NCI-H2196 treated with DMSO at 0.1 percent for 48 hours (cell line): ENCODE results near the gene CGB2.

Experiments used
- DNase-seq: peaks from one replicate; lab custom pipeline; 2025; ENCODE audit not compliant: unreplicated experiment; lab: John Stamatoyannopoulos, UW

Gene CGB2

DNA sequence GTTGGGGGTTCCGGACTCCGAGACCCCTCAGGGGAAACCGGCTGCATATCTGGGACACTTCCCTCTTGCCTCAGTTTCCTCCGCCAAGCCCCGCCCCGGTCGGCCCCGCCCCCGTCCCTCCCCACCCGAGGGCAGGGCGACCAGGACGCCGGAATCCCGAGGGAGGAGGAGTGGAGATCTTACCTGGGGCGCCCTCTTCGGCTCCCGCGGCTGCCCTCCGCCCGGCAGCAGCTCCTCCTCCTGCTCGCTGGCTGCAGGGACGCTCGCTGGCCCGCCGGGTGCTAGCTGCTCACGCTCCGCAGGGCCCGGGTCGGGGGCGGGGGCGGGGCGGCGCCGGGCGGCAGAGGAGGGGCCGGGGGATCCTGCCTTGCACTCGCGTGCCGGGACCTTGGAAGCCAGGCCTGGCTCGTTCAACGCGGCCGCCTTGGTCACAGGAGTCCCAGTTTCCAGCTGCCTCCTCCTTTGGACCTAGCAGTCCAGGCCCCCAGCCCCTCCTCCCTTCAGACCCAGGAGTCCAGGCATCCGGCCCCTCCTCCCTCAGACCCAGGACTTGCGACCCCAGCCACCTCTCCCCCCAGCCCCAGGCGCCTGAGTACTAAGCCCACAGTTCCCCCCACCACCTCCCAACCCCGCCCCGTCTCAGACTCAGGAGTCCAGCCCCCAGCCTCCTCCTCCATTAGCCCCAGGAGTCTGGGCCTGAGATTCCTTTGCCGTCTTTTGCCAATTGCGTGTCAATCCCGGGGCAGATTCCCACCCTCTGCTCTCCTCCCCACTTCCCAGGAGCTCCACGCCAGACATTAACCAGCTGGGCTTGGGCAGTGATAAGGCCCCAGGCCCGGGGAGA lies 33.3 kb downstream of the CGB2 start, which contains the start of gene NTF4:
NTF4 (minus strand) TSS at position 51 of the 844 bp plus-strand sequence. CDS start 2,821 bp downstream, outside the sequence.
- peak; percentile 34 for DNase-seq

DNA sequence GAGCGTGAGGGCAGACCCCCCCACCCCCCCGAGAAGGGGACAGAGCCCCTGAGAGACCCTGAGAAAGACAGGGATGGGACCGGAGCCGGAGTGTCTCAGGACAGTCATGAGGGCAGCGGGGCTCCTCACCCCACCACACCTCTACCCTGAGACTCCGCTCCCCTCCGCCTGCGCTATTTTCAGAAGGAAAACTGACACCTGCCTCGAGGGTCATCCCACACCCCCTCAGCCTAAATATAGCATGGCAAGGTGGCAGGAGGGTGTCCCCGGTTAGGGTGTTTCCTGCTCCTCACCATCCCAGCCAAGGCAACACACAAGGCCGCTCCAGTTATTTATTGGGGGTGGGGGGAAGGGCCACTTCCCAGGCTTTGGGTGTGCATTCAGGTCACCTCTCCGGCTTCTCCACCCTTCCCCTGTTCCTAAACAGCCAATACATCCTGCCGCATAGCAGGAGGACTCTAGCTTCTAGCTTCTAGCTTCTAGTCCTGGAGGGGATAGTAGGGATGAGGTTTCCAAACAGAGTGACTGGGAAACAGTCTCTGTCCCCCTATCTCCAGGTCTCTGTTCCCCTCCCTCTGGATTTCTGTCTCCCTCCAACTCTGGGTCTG lies 34.3 kb downstream of the CGB2 start:
- DNase-seq: no peak

DNA sequence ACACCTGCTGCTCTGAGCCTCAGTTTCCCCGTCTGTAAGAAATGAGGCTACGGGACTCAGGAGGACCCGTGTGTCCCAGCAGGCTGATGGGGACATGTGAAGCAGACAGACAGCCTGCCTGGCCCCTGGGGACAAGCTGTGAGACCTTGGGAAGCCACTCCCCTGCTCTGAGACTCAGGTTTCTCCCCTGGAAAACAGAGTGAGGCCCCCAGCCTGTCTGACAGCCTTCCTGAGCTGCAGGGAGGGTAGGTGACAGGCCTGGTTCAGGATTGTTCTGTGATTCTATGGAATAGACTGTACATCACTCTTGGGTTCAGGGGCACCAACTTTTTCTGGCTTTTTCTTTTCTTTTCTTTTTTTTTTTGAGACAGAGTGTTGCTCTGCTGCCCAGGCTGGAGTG lies 35.9 kb downstream of the CGB2 start:
- no peak for DNase-seq

DNA sequence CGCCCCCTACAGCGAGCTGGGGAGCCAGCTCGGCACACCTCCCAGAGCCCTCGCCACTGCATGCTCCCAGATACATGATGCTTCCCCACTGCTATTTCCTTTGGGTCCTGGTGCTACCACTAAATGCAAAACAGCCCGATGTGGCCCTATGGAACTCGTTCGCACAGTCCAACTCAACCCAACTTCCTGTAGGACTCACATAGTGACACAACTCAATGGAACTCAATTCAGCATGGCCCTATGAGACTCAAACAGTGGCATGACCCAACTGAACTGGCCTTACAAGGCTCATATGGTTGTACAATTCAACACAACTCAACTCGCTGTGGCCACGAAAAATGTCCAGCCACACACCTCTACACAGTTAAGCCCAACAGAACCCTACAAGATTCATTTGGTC lies 37.3 kb downstream of the CGB2 start:
- DNase-seq: no peak

DNA sequence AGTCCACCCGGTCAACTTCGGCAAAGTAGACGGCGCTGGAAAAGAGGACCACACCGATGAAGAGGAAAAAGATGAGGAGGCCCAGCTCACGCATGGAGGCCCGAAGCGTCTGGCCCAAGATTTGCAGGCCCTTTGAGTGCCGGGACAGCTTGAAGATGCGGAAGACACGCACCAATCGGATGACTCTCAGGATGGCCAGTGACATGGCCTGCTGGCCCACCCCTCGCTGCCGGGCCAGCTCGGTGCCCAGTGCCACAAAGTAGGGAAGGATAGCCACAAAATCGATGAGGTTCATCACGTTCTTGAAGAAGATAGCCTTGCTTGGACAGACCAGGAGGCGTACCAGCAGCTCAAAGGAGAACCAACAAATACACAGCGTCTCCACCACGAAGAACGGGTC lies 38.7 kb downstream of the CGB2 start:
- no peak for DNase-seq

DNA sequence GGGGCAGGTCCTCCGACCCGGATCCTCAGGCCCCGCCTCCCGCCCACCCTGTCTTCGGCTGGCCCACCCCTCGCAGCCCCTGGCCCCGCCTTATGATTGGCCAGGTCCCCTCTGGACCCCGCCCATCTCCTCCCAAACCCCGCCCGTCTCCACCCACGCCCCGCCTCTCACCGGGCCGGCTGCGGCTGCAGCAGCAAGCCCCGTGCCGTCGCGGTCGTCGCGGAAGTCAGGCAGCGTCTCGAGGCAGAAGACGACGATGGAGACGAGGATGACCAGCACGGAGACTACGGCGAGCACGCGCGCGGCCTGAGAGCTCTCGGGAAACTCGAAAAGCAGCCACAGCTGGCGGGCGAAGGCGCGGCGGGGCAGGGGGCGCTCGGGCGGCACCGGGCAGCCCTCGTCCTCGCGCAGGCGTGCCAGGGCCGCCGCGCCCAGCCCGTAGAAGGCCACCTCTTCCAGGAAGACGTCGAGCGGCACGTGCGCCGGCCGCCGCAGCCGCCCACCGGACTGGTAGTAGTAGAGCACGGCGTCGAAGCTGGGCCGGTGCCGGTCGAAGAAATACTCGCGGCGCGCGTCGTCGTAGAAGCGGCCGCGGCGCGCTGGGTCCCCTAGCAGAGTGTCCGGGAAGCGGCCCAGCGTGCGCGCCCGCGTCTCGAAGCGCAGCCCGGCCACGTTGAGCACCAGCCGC lies 40.3 kb downstream of the CGB2 start:
- no peak for DNase-seq

DNA sequence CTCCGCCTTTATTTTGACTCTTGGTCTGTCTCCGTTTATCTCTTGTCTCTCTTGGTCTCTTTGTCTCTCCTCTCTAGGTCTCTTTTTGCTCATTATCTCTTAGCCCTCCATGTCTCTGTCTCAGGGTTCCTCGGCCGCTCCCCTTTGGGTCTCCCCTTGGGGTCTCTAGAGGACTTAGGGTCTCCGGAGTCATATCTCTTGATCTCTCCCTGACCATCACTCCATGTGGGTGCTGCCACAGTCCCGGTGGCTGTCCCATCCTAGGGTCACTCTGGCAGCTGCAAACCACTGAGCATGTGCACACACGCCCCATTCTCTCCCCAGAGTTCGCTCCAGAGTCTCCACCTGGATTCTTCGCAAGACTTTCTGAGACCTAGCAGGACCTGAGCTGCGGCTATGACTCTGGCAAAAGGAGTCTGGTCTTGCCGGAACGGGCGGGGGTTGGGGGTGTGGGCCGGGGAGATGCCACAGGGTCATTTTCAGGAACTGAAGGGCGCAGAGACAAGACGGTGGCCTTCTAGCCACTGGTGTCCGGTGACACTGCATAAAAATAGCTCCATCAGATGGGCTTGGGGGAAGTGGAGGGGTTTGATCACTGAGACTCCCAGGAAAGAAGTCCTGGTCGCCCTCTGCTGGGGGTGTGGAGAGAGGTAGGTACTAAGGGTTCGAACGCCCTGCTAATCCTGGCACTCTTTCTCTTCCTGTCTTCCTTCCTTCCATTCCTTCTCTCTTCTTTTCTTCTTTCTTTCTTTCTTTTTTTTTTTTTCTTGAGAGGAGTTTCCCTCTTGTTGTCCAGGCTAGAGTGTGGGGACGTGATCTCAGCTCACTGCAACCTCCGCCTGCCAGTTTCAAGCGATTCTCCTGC lies 42.1 kb downstream of the CGB2 start:
- no peak for DNase-seq

DNA sequence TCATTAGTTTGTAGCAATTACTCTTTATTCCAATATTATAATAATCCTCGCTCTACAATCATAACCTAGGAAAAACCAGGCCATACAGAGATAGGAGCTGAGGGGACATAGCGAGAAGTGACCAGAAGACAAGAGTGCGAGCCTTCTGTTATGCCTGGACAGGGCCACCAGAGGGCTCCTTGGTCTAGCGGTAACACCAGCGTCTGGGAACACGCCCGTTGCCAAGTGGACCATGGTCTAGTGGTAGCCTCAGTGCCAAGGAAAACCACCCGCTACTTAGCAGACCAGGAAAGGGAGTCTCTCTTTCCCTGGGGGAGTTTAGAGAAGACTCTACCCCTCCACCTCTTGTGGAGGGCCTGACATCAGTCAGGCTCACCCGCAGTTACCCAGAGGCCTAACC lies 43.2 kb downstream of the CGB2 start:
- peak; percentile 29 for DNase-seq

DNA sequence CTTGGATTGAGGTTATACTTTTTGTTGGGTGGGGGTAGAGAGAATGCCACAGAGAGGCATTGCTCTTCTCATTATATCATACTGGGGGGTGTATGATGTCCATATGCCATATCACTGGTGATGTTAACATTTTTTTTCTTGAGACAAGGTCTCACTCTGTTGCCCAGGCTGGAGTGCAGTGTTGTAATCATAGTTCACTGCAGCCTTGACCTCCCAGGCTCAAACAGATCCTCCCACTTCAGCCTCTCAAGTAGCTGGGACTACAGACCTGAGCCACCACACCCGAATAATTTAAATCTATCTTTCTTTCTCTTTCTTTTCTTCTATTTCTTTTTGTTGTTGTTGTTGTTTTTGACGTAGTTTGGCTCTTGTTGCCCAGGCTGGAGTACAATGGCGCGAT lies 48.7 kb downstream of the CGB2 start:
- DNase-seq: no peak

DNA sequence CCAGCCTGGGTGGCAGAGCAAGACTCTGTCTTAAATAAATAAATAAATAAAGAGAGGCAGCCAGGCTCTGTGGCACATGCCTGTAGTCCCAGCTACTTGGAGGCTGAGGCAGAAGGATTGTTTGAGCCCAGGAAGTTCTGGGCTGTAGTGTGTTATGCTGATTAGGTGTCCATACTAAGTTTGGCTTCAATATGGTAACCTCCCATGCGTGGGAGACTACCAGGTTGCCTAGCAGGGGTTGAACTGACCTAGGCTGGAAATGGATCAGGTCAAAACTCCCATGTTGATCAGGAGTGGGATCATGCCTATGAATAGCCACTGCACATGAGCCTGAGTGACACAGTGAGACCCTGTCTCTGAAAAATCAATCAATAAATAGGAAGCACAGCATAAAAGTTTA lies 49.6 kb downstream of the CGB2 start:
- no peak for DNase-seq
